Hepatocyte (in vitro differentiated cells): ENCODE measurements around the gene ZC3H13. TPM values are rescaled to one million over a fixed set of nuclear protein-coding genes. Genes with fewer than 3 reads are reported as not detected.

Source experiments
- DNase-seq: peaks from one replicate; pipeline ENCODE4 v3.0.0-alpha.2; 2016; ENCODE audit warnings: low spot score
- H2AFZ ChIP-seq: fragments of 200-600 bp; sonication (generic); 2 replicates; pipeline ENCODE4 v1.6.0; 2016; ENCODE audit warnings: antibody characterized with exemption, mild to moderate bottlenecking
- H3K27ac ChIP-seq: fragments of 200-600 bp; sonication (generic); 2 replicates; pipeline ENCODE4 v1.5.1; 2016; ENCODE audit warnings: mild to moderate bottlenecking
- H3K27me3 ChIP-seq: fragments of 200-600 bp; sonication (generic); 2 replicates; pipeline ENCODE4 v1.6.1; 2016
- H3K36me3 ChIP-seq: fragments of 200-600 bp; sonication (generic); replicated peaks from 2 replicates; pipeline ENCODE4 v1.5.1; 2016; ENCODE audit warnings: low read depth; ENCODE audit not compliant: insufficient read depth
- H3K4me1 ChIP-seq: fragments of 200-600 bp; sonication (generic); 2 replicates; pipeline ENCODE4 v1.5.1; 2016; ENCODE audit warnings: mild to moderate bottlenecking, moderate library complexity; ENCODE audit not compliant: insufficient read depth
- H3K4me2 ChIP-seq: fragments of 200-600 bp; sonication (generic); 2 replicates; pipeline ENCODE4 v1.6.0; 2016
- H3K4me3 ChIP-seq: fragments of 200-600 bp; sonication (generic); 2 replicates; pipeline ENCODE4 v1.5.1; 2016; ENCODE audit warnings: mild to moderate bottlenecking
- H3K79me2 ChIP-seq: fragments of 200-600 bp; sonication (generic); 2 replicates; pipeline ENCODE4 v1.6.0; 2017; ENCODE audit warnings: mild to moderate bottlenecking
- H3K9me2 ChIP-seq: fragments of 200-600 bp; sonication (generic); replicated peaks from 2 replicates; pipeline ENCODE4 v1.6.0; 2017; ENCODE audit warnings: mild to moderate bottlenecking; ENCODE audit not compliant: insufficient read depth
- H3K9me3 ChIP-seq: fragments of 200-600 bp; sonication (generic); 2 replicates; pipeline ENCODE4 v1.5.1; 2016; ENCODE audit warnings: low read depth, mild to moderate bottlenecking
- H4K20me1 ChIP-seq: fragments of 200-600 bp; sonication (generic); 2 replicates; pipeline ENCODE4 v1.6.0; 2016; ENCODE audit warnings: mild to moderate bottlenecking; ENCODE audit not compliant: insufficient read depth, poor library complexity, severe bottlenecking
- EZH2 ChIP-seq: fragments of 200-600 bp; sonication (generic); IDR thresholded peaks from 2 replicates; pipeline ENCODE4 v1.6.1; 2016; ENCODE audit warnings: antibody characterized with exemption, mild to moderate bottlenecking, borderline replicate concordance
- EZH2phosphoT487 ChIP-seq: fragments of 200-600 bp; sonication (generic); IDR thresholded peaks from one replicate; pipeline ENCODE4 v1.6.1; 2018; ENCODE audit warnings: antibody characterized with exemption, mild to moderate bottlenecking, low read depth, moderate library complexity; ENCODE audit not compliant: unreplicated experiment, severe bottlenecking
- WGBS: methylation state at CpG from one replicate; pipeline ENCODE4 v1.1.6; 2016; ENCODE audit warnings: low lambda C conversion rate; ENCODE audit errors: missing lambda C conversion rate; 5-methylcytosine and 5-hydroxymethylcytosine counted together
- polyA plus RNA-seq: library from polyadenylated mRNA; unstranded; fragments of >200 nt; fragmentation: Nextera tagmentation; extraction: Ambion mirVana; gene quantifications from 2 replicates; pipeline ENCODE4 v1.2.1, GENCODE V29; 2016
- total RNA-seq: library from RNA; depleted of rRNA; stranded (reverse); fragments of >200 nt; gene quantifications from 2 replicates; pipeline ENCODE4 v1.2.3, GENCODE V29; 2014
- TF ChIP-seq, protein P1 (sequence below): fragments of 200-600 bp; sonication (generic); IDR thresholded peaks from 2 replicates; pipeline ENCODE4 v1.5.1; 2016; ENCODE audit warnings: antibody characterized with exemption, mild to moderate bottlenecking; ENCODE audit not compliant: poor library complexity

Gene ZC3H13
- total and polyA plus RNA-seq, 2 experiments from 2014 or later = 15.2 to 45.2 TPM

DNA sequence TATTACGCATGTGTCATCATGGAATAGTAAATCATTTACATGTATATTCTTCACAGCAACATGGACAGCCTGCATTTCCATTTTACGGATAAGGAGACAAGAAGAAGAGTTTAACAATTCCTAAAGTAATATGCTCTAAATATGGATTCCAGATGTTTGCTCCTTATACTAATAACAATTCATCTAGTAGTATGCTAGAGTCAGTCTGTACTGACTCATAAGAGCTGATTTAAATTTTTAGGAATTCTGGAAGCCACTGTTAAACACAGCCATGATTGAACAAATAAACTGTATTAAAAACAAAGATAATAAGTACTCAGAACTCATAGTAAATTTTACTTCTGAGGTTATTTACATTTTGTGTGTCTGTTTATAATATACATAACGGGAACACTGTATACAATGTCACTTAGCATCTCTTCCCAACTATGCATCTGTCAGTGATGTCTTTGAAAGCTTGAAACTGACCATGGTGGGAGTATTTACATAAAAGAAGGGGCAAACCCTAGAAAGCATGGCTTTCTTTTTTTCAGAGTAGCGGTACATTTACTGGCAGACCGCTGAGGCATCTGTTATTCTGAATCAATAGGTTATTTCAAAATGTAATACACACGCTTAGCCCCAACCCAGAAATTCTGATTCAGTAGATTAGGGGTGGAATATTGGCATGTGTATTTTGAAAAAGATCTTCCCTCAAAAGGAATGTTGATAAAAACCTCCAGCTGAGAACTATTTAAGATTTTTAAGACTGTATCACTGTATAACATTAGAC lies 12.9 kb downstream of the ZC3H13 start:
- TF ChIP-seq, protein P1, sequence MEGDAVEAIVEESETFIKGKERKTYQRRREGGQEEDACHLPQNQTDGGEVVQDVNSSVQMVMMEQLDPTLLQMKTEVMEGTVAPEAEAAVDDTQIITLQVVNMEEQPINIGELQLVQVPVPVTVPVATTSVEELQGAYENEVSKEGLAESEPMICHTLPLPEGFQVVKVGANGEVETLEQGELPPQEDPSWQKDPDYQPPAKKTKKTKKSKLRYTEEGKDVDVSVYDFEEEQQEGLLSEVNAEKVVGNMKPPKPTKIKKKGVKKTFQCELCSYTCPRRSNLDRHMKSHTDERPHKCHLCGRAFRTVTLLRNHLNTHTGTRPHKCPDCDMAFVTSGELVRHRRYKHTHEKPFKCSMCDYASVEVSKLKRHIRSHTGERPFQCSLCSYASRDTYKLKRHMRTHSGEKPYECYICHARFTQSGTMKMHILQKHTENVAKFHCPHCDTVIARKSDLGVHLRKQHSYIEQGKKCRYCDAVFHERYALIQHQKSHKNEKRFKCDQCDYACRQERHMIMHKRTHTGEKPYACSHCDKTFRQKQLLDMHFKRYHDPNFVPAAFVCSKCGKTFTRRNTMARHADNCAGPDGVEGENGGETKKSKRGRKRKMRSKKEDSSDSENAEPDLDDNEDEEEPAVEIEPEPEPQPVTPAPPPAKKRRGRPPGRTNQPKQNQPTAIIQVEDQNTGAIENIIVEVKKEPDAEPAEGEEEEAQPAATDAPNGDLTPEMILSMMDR = no peak
- no peaks in the 10 kb centered on the region for H3K9me3 ChIP-seq
- peaks cover 7% of the 10 kb centered on the region for H4K20me1 ChIP-seq
- no peak overlapping the region for H3K4me2 ChIP-seq
- peaks cover 30% of the 10 kb centered on the region for H3K79me2 ChIP-seq
- H3K27ac ChIP-seq = no peak overlapping the region
- H3K4me1 ChIP-seq = no peaks in the 10 kb centered on the region
- H3K27me3 ChIP-seq = no peaks in the 10 kb centered on the region
- H3K36me3 ChIP-seq = no peaks in the 10 kb centered on the region
- WGBS = 85% methylated on average over 6 of the region's 6 CpGs
- no peak for DNase-seq
- H2AFZ ChIP-seq = no peak overlapping the region
- H3K9me2 ChIP-seq = no peaks in the 10 kb centered on the region
- no peak overlapping the region for H3K4me3 ChIP-seq

DNA sequence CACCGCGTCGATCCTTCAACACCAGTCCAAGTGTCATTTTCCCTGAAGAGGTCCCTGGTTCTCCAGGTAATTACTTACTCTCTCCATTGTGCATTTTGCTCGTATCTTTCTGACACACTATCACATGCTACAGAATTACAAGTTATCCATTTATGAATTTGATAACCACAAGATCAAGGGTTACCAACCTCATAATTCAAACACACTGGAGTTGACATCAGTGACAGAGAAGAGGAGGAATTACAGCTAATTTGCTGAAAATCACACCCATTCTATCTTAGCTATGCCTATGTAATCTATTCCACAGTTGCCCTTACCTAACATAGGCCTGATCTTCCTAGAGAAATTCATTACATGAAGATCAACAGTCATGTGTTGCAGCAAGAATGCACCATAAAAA lies 14.2 kb downstream of the ZC3H13 start:
- no peaks in the 10 kb centered on the region for H3K9me3 ChIP-seq
- TF ChIP-seq, protein P1 = no peak
- H3K27ac ChIP-seq = no peak overlapping the region

DNA sequence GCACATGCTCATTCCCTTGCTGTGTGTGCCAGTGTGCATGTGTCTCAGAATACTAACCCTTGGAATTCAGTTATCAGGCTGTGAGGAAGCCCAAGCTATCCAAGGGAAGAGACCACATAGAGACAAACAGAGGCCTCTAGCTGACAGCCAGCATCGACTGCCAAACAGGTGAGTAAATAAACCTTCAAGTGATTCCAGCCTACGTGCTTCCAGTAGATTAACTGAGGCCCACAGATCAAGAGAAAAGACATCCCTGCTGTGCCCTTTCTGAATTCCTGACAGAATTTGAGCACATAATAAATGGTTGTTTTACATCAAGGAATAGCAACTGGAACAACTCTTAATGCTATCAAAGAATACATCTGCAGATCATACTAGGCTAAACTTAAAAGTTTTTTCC lies 17.5 kb downstream of the ZC3H13 start:
- 63% methylated on average over 2 of the region's 2 CpGs for WGBS
- Histone ChIP-seq H3K36me3 (no peaks in the 10 kb centered on the region), H3K4me3 (no peak overlapping the region), H3K9me3 (peaks cover 7% of the 10 kb centered on the region), H3K27ac (no peak overlapping the region), H3K9me2 (no peaks in the 10 kb centered on the region), H3K4me1 (no peaks in the 10 kb centered on the region), H4K20me1 (no peaks in the 10 kb centered on the region), H3K4me2 (no peak overlapping the region), H3K27me3 (no peaks in the 10 kb centered on the region), H3K79me2 (peaks cover 41% of the 10 kb centered on the region), H2AFZ (no peak overlapping the region)
- no peak for DNase-seq
- TF ChIP-seq EZH2phosphoT487 (no peak), EZH2 (no peak)
- TF ChIP-seq, protein P1 = no peak

More for the DNA sequence above, 14.2 kb downstream of the ZC3H13 start:
- H3K4me1 ChIP-seq = no peaks in the 10 kb centered on the region
- no peaks in the 10 kb centered on the region for H4K20me1 ChIP-seq
- H3K4me2 ChIP-seq = no peak overlapping the region
- H3K79me2 ChIP-seq = peaks cover 27% of the 10 kb centered on the region
- no peak overlapping the region for H3K4me3 ChIP-seq
- 86% methylated on average over 4 of the region's 4 CpGs for WGBS
- H3K9me2 ChIP-seq = no peaks in the 10 kb centered on the region
- no peak for DNase-seq
- no peaks in the 10 kb centered on the region for H3K27me3 ChIP-seq
- H2AFZ ChIP-seq = no peak overlapping the region
- H3K36me3 ChIP-seq = no peaks in the 10 kb centered on the region

DNA sequence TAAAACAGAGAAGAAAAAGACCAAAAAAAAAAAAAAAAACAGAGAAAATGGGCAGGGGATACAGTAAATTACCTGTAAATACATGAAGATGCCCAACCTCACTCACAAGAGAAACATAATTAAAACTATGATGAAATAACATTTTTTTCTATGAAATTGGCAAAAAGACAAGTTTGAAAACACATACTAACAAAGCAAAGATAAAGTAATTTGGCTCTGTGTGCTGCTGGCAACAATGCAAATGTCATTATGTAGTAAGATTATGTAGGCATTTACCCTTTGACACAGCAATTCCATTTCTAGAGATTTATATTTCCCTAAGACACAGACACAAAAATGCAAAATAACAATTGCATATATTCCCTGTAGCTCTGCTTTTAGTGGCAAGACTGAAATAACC lies 20.2 kb downstream of the ZC3H13 start:
- no peaks in the 10 kb centered on the region for H3K27me3 ChIP-seq
- H3K27ac ChIP-seq = no peak overlapping the region
- no peak overlapping the region for H2AFZ ChIP-seq
- no peaks in the 10 kb centered on the region for H3K9me2 ChIP-seq
- no peaks in the 10 kb centered on the region for H4K20me1 ChIP-seq
- DNase-seq = no peak
- H3K4me1 ChIP-seq = no peaks in the 10 kb centered on the region
- peaks cover 7% of the 10 kb centered on the region for H3K9me3 ChIP-seq
- no peaks in the 10 kb centered on the region for H3K36me3 ChIP-seq
- TF ChIP-seq EZH2 (no peak), EZH2phosphoT487 (no peak)
- TF ChIP-seq, protein P1 = no peak
- peaks cover 62% of the 10 kb centered on the region for H3K79me2 ChIP-seq
- no peak overlapping the region for H3K4me3 ChIP-seq
- no peak overlapping the region for H3K4me2 ChIP-seq
